Thoracic aorta (tissue), 2 donors: Measurements from ENCODE around the gene ONECUT2. TPM values are rescaled to one million over a fixed set of nuclear protein-coding genes. Genes with fewer than 3 reads are reported as not detected.

Experiments used
- ATAC-seq: fragments of 150-250 bp; one replicate; pipeline ENCODE4 v1.8.0; 2017; ENCODE audit warnings: low read depth; ENCODE audit not compliant: insufficient number of reproducible peaks, low FRiP score
- DNase-seq: peaks from one replicate; pipeline ENCODE4 v3.0.0-alpha.2; 2020; ENCODE audit warnings: low spot score
- H3K27ac ChIP-seq, 2 donors: fragments of 200-600 bp; sonication (generic); 1 replicate in 1 of 2; 2 replicates in 1 of 2; pipeline ENCODE4 v1.5.1; 2016; ENCODE audit warnings: mild to moderate bottlenecking in 2 of 2, moderate library complexity in 2 of 2
- H3K27me3 ChIP-seq: fragments of 200-600 bp; sonication (generic); replicated peaks from 2 replicates; pipeline ENCODE4 v1.6.0; 2016; ENCODE audit warnings: mild to moderate bottlenecking; ENCODE audit not compliant: insufficient read depth
- H3K36me3 ChIP-seq: fragments of 200-600 bp; sonication (generic); one replicate; pipeline ENCODE4 v1.5.1; 2016
- H3K4me1 ChIP-seq, 2 donors: fragments of 200-600 bp; sonication (generic); 1 replicate in 1 of 2; 2 replicates in 1 of 2; pipeline versions ENCODE4 v1.5.1 to v1.6.0; 2016; ENCODE audit warnings: low read depth in 2 of 2, mild to moderate bottlenecking in 1 of 2; ENCODE audit not compliant: control insufficient read depth in 1 of 2
- H3K4me3 ChIP-seq: fragments of 200-600 bp; sonication (generic); 2 replicates; pipeline ENCODE4 v1.5.1; 2016; ENCODE audit warnings: mild to moderate bottlenecking
- H3K9me3 ChIP-seq: fragments of 200-600 bp; sonication (generic); 2 replicates; pipeline ENCODE4 v1.5.1; 2016
- total RNA-seq, 2 donors: library from RNA; depleted of rRNA; stranded (reverse); fragments of >200 nt; gene quantifications; one replicate each; pipeline versions ENCODE4 v1.1.0 to v1.2.3, GENCODE V29; 2016
- TF ChIP-seq, protein P1 (sequence below): fragments of 200-600 bp; sonication (generic); IDR thresholded peaks from one replicate; pipeline ENCODE4 v1.5.1; 2019; ENCODE audit warnings: antibody characterized with exemption

ONECUT2 gene
- total RNA-seq, 2 donors from 2014 or later: not detected

DNA sequence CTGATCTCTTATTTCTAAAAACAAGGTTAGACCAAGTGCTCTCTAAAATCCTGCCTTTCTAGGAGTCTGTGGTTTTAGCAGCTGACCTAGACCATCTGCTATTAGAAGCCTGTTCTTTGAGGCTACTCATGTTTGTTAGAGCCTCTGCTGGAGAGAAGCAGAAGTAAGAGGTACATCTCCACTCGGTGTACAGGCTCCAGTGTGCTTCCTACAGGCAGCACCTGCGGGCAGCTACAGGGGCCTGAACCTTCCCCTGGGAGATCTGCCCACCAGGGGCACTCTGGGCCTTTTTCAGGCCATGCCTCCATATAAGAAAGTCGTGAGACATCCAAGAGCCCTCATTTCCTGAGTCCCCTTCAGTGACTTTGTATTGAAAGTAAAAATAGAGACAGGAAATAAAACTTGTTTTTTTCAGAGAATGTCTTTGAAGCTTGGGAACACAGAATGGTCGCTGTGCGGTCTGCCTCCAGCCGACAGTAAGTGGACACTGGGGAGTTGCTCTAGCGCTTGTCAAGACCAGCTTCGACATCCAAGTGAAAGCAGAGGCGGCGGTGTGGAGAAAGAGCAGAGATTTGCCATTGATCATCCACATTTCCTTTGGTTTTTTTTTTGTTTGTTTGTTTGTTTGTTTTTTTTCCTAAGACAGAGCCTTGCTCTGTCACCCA is 31.7 kb downstream of the ONECUT2 start:
- Histone ChIP-seq H3K4me1 (peaks cover 9 to 22% of the 10 kb centered on the region in 2 donors), H3K4me3 (no peak overlapping the region), H3K27ac (no peak overlapping the region), H3K9me3 (no peaks in the 10 kb centered on the region), H3K36me3 (no peaks in the 10 kb centered on the region), H3K27me3 (no peaks in the 10 kb centered on the region)
- ATAC-seq (no peak), DNase-seq (no peak)
- TF ChIP-seq, protein P1, sequence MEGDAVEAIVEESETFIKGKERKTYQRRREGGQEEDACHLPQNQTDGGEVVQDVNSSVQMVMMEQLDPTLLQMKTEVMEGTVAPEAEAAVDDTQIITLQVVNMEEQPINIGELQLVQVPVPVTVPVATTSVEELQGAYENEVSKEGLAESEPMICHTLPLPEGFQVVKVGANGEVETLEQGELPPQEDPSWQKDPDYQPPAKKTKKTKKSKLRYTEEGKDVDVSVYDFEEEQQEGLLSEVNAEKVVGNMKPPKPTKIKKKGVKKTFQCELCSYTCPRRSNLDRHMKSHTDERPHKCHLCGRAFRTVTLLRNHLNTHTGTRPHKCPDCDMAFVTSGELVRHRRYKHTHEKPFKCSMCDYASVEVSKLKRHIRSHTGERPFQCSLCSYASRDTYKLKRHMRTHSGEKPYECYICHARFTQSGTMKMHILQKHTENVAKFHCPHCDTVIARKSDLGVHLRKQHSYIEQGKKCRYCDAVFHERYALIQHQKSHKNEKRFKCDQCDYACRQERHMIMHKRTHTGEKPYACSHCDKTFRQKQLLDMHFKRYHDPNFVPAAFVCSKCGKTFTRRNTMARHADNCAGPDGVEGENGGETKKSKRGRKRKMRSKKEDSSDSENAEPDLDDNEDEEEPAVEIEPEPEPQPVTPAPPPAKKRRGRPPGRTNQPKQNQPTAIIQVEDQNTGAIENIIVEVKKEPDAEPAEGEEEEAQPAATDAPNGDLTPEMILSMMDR: no peak

DNA sequence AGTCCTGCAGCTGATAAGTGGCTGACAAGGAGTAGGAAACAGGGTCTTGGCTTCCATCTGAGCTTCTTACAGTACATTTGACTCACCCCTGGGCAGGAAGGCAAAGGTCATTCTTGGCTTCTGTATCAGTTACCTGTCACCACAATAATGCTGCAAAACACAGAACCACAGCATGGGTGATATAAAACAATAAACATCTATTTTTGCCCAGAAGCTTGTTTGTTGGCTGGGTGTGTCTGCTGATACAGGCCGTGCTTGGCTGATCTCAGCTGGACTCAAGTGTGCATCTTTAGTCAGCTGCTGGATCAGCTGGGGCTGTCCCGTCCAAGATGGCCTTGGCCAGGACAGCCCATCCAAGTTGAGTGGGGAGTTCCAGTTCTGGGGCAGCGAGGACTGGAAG is 34.7 kb downstream of the ONECUT2 start:
- TF ChIP-seq, protein P1: no peak

DNA sequence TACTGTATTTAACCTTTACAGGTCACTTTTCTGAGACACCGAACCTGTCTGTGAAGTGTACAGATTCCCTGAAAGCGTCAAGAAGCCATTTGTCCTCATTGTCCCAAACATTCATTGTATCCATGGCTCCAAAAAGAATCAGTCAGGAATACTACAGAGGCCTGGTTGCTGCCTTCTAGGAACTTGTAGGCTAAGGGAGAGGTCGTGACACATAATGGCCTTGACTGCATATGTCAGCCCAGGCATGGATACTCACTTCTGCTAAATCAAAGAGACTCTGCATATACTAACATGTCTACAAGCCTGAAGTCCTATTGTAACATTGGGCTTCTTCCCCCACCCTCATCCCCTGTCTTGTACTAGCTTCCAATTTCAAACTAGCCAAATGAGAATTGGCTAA is 40.2 kb downstream of the ONECUT2 start:
- ATAC-seq: no peak
- TF ChIP-seq, protein P1: no peak
- Histone ChIP-seq H3K27me3 (no peaks in the 10 kb centered on the region), H3K4me3 (no peak overlapping the region), H3K9me3 (no peaks in the 10 kb centered on the region), H3K4me1 (no peaks in the 10 kb centered on the region), H3K27ac (no peak overlapping the region), H3K36me3 (no peaks in the 10 kb centered on the region)
- no peak for DNase-seq

More for the DNA sequence above, 34.7 kb downstream of the ONECUT2 start:
- Histone ChIP-seq H3K27me3 (no peaks in the 10 kb centered on the region), H3K36me3 (no peaks in the 10 kb centered on the region), H3K4me3 (no peak overlapping the region), H3K9me3 (no peaks in the 10 kb centered on the region), H3K4me1 (peaks cover 7 to 19% of the 10 kb centered on the region in 2 donors), H3K27ac (no peak overlapping the region)
- ATAC-seq (no peak), DNase-seq (no peak)

DNA sequence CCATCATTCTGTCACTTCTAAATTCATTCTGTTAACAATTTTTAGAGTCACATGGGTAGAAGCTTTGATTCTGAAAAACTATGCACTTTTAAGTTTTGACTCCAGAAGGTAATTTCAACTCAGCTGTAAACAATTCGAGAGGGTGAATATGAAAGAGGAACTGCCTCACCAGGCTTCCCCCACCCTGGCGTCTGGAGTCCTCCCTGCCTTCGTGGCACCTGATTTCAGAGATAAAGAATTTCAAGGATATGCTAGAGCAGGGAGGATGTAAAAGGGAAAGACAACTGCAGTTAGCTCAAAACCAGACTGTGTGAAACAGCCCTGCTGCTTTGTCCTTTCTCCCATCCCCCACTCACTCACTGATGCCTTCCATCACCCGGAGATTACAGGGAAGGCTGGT is 40.7 kb downstream of the ONECUT2 start:
- TF ChIP-seq, protein P1: no peak
- H3K4me3 ChIP-seq: no peak overlapping the region
- ATAC-seq (no peak), DNase-seq (no peak)
- H3K27me3 ChIP-seq: no peaks in the 10 kb centered on the region
- no peaks in the 10 kb centered on the region for H3K36me3 ChIP-seq
- H3K9me3 ChIP-seq: no peaks in the 10 kb centered on the region
- no peaks in the 10 kb centered on the region for H3K4me1 ChIP-seq
- no peak overlapping the region for H3K27ac ChIP-seq

DNA sequence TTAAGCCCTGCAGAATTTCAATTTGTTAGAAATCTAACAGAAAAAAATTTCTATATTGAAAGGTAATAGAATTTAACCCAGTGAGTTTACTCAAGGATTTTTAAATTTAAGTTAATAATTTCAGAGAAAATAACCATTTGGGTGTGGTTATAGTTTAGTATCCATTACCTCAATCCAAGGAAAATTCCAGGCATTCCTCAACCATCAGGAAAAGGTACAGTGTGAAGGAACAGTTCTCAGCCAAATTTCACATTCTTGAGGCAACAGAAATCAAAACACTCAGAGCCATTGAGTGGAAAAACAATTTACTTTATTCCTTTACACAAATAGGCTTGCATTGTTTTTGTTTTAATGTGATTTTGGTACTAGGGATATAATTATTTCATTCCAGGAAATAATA is 45.6 kb downstream of the ONECUT2 start:
- ATAC-seq: no peak
- DNase-seq: no peak
- Histone ChIP-seq H3K4me1 (no peaks in the 10 kb centered on the region), H3K9me3 (no peaks in the 10 kb centered on the region), H3K4me3 (no peak overlapping the region), H3K36me3 (no peaks in the 10 kb centered on the region), H3K27ac (no peak overlapping the region), H3K27me3 (no peaks in the 10 kb centered on the region)
- TF ChIP-seq, protein P1: no peak
